H54 (cell line): Measurements from ENCODE around the gene EXO5.
"Not testable (repeated sequence)": the region's sequence is repeated elsewhere in the genome, so short reads cannot be mapped to it uniquely, and the experiment has no call there.

Experiments
- DNase-seq: peaks from one replicate; pipeline ENCODE4 v3.0.0; 2011; ENCODE audit warnings: low spot score, mixed read lengths; ENCODE audit not compliant: insufficient read length
- FAIRE-seq: peaks from 3 replicates; lab custom pipeline; 2011; peaks lifted over from hg19 to GRCh38; lab: Jason Lieb, UNC
- POLR2A ChIP-seq: IDR thresholded peaks from 2 replicates; pipeline ENCODE4 v1.6.1; 2011; ENCODE audit warnings: low read depth, mild to moderate bottlenecking, low read length

The EXO5 gene

GRCh38 chr1:40530735-40531380, 22.3 kb downstream of the EXO5 start:
- no peak for TF ChIP-seq POLR2A
- FAIRE-seq: no peak
- no peak for DNase-seq

DNA sequence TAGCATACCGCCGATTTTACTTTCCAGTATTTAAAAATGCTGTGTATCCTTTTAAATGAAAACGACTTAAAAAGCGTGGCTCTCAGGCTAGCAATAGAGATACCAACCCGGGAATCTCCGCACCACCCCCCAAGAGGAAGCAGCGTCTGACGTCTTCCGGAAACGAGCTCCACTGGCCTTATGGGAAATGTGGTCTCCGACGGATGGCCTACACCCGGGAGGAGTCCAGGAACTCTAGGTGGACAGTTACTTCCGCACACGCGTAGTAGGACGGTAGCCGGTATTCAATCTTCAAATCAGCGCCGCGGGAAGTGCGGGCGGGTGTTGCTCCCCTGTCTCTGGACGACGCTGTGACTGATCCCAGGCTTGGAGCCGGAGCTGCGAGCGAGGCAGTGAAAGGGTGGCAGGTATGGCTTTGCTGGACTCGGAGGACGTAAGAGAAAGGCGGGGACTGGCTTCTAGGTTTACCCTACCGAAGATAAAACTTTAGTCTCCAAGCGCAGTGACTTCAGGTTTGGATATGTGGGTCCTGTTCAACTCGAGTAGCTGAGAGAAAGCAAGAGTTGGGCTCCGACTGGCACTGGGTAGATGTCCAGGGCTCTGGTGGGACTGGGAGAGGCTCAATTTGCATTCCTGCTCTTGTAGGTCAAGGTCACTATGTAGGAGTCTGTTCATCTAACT, 23.0 kb downstream of the EXO5 start, which contains the start of gene ZNF684:
ZNF684 (plus strand) TSS at position 257 of the 681 bp plus-strand sequence. CDS start 1,530 bp downstream, outside the sequence.
- DNase-seq (peak; percentile 94), FAIRE-seq (peak; percentile 100)
- peak; percentile 92 for TF ChIP-seq POLR2A

DNA sequence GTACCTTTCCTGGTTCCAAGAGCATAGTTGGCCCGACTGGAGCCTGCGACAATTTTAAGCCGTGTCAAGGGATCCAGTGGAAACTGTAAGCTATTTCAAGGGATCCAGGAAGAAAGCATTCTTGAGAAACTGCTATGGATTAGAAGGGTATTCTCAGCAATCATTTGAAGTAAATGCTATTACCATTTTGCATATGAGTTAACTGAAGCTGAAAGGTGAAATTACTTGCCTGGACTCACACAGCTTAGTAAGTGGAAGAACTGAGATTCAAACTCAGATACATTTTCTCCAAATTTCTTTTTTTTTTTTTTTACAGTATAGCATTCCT, 23.5 kb downstream of the EXO5 start:
- DNase-seq (no peak), FAIRE-seq (no peak)
- TF ChIP-seq POLR2A: no peak

GRCh38 chr1:40532844-40533424, 24.4 kb downstream of the EXO5 start:
- DNase-seq: peak; percentile 35
- FAIRE-seq: peak; percentile 90
- no peak for TF ChIP-seq POLR2A

DNA sequence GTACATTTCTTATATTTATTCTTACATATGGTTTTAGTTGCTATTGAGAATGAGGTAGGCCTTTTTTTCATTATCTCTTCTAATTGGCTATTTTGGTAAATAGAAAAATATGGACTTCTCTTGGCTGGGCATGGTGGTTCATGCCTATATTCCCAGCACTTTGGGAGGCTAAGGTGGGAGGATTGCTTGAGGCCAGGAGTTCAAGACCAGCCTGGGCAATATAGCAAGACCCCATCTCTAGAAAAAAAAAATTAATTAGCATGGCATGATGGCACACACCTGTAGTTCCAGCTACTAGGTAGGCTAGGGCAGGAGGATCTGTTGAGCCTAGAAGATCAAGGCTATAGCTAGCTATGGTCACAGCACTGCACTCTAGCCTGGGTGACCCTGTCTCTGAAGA, 26.0 kb downstream of the EXO5 start:
- FAIRE-seq: no peak
- TF ChIP-seq POLR2A: no peak
- DNase-seq: no peak

GRCh38 chr1:40535732-40536131, 27.2 kb downstream of the EXO5 start:
- no peak for FAIRE-seq
- no peak for DNase-seq
- no peak for TF ChIP-seq POLR2A

GRCh38 chr1:40539338-40539737, 30.8 kb downstream of the EXO5 start:
- no peak for DNase-seq
- no peak for TF ChIP-seq POLR2A
- no peak for FAIRE-seq

GRCh38 chr1:40546957-40547356, 38.4 kb downstream of the EXO5 start:
- no peak for TF ChIP-seq POLR2A
- DNase-seq (no peak), FAIRE-seq (peak; percentile 52)

DNA sequence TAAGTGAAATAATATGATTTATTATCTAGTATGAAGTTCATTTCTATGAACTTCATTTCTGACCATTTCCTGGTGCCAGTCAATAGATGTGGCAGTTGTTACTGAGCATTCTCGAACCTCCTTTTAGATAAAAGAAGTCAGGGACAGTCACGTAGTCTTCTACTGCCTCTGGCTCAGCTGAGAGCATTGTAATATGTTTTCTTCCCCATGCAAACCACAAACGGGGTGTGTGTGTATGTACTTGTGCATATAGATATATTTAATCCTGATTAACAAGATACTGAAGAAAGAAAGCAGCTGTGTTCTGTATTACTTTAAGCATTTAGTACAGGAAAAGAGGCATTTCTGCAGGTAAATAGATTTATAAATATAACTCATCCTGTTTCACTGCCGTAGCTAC, 44.5 kb downstream of the EXO5 start:
- no peak for TF ChIP-seq POLR2A
- no peak for DNase-seq
- FAIRE-seq: no peak

- FAIRE-seq, DNase-seq: not testable (repeated sequence)
These were observed 46.2 kb downstream of the EXO5 start for GRCh38 chr1:40554807-40555206.

GRCh38 chr1:40556121-40556520, 47.6 kb downstream of the EXO5 start:
- no peak for TF ChIP-seq POLR2A
- no peak for FAIRE-seq
- DNase-seq: no peak

DNA sequence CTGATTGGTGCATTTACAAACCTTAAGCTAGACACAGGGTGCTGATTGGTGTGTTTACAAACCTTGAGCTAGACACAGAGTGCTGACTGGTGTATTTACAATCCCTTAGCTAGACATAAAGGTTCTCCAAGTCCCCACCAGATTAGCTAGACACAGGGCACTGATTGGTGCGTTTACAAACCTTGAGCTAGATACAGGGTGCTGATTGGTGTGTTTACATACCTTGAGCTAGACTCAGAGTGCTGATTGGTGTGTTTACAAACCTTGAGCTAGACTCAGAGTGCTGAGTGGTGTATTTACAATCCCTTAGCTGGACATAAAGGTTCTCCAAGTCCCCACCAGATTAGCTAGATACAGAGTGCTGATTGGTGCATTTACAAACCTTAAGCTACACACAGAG, 49.7 kb downstream of the EXO5 start:
- DNase-seq, FAIRE-seq: not testable (repeated sequence)

DNA sequence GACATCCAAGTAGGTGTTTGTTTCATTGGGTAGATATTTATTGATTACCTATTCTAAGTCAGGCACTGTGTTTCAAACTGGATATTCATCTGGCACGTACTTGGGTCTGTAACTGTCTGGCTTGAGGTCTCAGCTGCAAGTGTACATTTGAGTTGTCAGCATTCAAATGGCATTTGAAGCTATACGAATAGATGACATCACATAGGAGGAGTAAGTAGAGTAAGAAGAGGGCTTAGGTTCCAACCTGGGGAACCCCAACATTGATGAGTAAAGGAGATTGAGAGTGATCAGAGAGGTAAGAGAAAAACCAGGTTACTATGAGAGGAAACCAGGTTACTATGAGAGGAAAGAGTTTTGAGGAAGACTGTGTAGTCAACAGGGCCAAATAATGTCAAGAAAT, 53.6 kb downstream of the EXO5 start:
- no peak for TF ChIP-seq POLR2A
- FAIRE-seq: no peak
- DNase-seq: no peak

DNA sequence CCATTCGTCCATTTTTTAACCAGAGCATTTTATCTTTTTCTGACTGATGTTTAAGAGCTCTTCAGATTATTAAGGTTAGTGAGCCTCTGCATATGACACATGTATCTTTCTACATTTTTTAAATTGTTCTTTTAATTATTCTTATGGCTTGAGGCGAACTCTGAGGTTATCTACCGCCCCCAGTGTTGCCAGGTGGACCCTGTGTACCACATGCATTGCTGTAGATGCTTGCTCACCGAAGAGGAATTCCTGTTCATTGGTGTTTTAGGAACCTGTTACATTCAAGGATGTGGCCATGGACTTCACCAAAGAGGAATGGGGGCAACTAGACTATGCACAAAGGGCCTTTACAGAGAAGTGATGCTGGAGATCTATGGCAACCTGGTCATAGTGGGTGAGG, 54.7 kb downstream of the EXO5 start:
- FAIRE-seq (no peak), DNase-seq (no peak)
- no peak for TF ChIP-seq POLR2A

DNA sequence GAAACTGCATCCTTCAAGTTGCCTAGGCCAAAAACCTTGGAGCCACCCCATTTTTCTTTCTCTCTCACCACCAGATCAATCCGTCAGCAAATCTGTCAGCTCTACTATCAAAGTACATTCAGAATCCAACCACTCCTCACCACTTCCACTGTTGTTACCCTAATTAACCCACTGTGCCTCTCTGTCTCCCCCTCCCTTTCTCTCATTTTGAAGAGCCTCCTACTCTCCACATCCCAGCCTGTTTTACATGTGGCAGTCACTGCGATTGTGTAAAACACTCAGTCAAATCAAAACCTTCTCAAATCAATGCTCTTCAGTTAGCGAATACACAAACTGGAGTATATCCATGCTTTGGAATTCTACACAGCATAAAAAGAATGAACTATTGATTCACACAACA, 55.9 kb downstream of the EXO5 start:
- no peak for FAIRE-seq
- DNase-seq: no peak
- no peak for TF ChIP-seq POLR2A
